Motor neuron (in vitro differentiated cells): ENCODE results near the gene APH1A. TPM values are rescaled to one million over a fixed set of nuclear protein-coding genes. Genes with fewer than 3 reads are reported as not detected.
"Not testable (repeated sequence)": the region's sequence is repeated elsewhere in the genome, so short reads cannot be mapped to it uniquely, and the experiment has no call there.

Experiments used
- ATAC-seq, 8 experiments: fragments of 200-7000 bp; cut with Tn5 transposase; replicated peaks in 6 of 8; 2 replicates each; pipeline ENCODE4 v1.8.0; 2021; ENCODE audit warnings: mild to moderate bottlenecking in 8 of 8, moderate library complexity in 8 of 8
- H3K27ac ChIP-seq, 2 donors: fragments of 250-450 bp; sonication (Bioruptor Pico); 2 replicates each; pipeline ENCODE4 v1.9.0; 2021; ENCODE audit warnings: antibody characterized with exemption in 2 of 2, mild to moderate bottlenecking in 2 of 2, moderate library complexity in 1 of 2
- H3K4me1 ChIP-seq, 2 donors: fragments of 250-450 bp; sonication (Bioruptor Pico); replicated peaks in 1 of 2; 2 replicates each; pipeline ENCODE4 v1.6.1; 2021; ENCODE audit warnings: antibody characterized with exemption in 2 of 2, mild to moderate bottlenecking in 2 of 2, moderate library complexity in 1 of 2
- H3K4me3 ChIP-seq, 5 donors: fragments of 250-450 bp; sonication (Bioruptor Pico); 2 replicates each; pipeline ENCODE4 v1.9.0; 2021; ENCODE audit warnings: antibody characterized with exemption in 5 of 5, mild to moderate bottlenecking in 5 of 5, moderate library complexity in 4 of 5
- WGBS, 10 experiments: fragments of 450-650 bp; shearing (Covaris generic); methylation state at CpG; one replicate each; pipeline ENCODE4 v1.0.0; 2022; 5-methylcytosine and 5-hydroxymethylcytosine counted together
- in situ Hi-C, 9 experiments: fragments of 400-800 bp; cut with MboI; loops; one replicate each; pipeline ENCODE4 v1.15.0; 2021; ENCODE audit warnings: low sequenced_read_pairs in 9 of 9, low pct_unique_long_range_greater_than_20kb in 2 of 9; ENCODE audit not compliant: unreplicated experiment in 9 of 9
- total RNA-seq, 8 experiments: library from RNA; unstranded; fragments of 300-600 nt; gene quantifications; 2 replicates each; pipeline versions ENCODE4 v1.2.3 to v1.2.4, GENCODE V29; 2022

The APH1A gene
- total RNA-seq, 8 experiments from 2014 or later, result 70.5 to 134 (median 109) TPM

- ATAC-seq, result peak in 3 of 8 experiments; percentile 17 to 92 (median 80)
- H3K27ac ChIP-seq, result no peak overlapping the region
- 86 to 100% (median 100%) methylated on average over 1 of the region's 1 CpG; no CpG with 5 or more reads in 2 of the 10 experiments for WGBS, 10 experiments
- H3K4me3 ChIP-seq, result no peak overlapping the region
- no peaks in the 10 kb centered on the region for H3K4me1 ChIP-seq
- in situ Hi-C loops, result loop anchor here in 1 of 9 experiments (25.0 kb wide), 1 partner anchor 263 kb away; no protein-coding TSS in a partner anchor
Observed at GRCh38 chr1:150224983-150225382, 43.8 kb downstream of the APH1A start.

- in situ Hi-C loops, result loop anchor here in 1 of 9 experiments (25.0 kb wide), 1 partner anchor 259 kb away; no protein-coding TSS in a partner anchor
- no peak overlapping the region for H3K4me3 ChIP-seq
- H3K27ac ChIP-seq, result no peak overlapping the region
- WGBS, 10 experiments, result 90 to 100% (median 98%) methylated on average over 1 to 2 of the region's 2 CpGs; no CpG with 5 or more reads in 4 of the 10 experiments
- H3K4me1 ChIP-seq, result no peaks in the 10 kb centered on the region
- ATAC-seq, result peak in 3 of 8 experiments; percentile 17 to 52 (median 50)
Observed at GRCh38 chr1:150221552-150221951, 47.3 kb downstream of the APH1A start.

GRCh38 chr1:150215855-150216254, 53.0 kb downstream of the APH1A start:
- WGBS, 10 experiments, result 92 to 100% (median 100%) methylated on average over 1 to 6 of the region's 6 CpGs
- not testable (repeated sequence) for H3K4me3 ChIP-seq, H3K4me1 ChIP-seq, ATAC-seq, H3K27ac ChIP-seq
- in situ Hi-C loops, result loop anchor here in 1 of 9 experiments (25.0 kb wide), 1 partner anchor 254 kb away; no protein-coding TSS in a partner anchor

Other genes starting within 250 kb of the APH1A start
- 100 to 1,000 TPM in 2 of 8 experiments, 10 to 100 TPM in 6; 37.4 to 109 (median 75.6) TPM for gene VPS45, start 201.2 kb downstream of the APH1A start, total RNA-seq
- gene PLEKHO1, start 119.1 kb downstream of the APH1A start, total RNA-seq, result 100 to 1,000 TPM in 1 of 8 experiments, 10 to 100 TPM in 7; 28.1 to 143 (median 48.9) TPM
- gene ANP32E, start 32.9 kb downstream of the APH1A start, total RNA-seq, result 100 to 1,000 TPM in 1 of 8 experiments, 10 to 100 TPM in 7; 34.6 to 147 (median 54.7) TPM
- gene CA14, start 11.2 kb downstream of the APH1A start, total RNA-seq, result 10 to 100 TPM in 5 of 8 experiments, 1 to 10 TPM in 2, under 1 TPM in 1; 0.56 to 86.1 (median 28.3) TPM
- gene C1orf54, start 3.8 kb upstream of the APH1A start, total RNA-seq, result 100 to 1,000 TPM in 1 of 8 experiments, 10 to 100 TPM in 4, 1 to 10 TPM in 3; 1.9 to 104 (median 50.2) TPM
- 10 to 100 TPM in 1 of 8 experiments, 1 to 10 TPM in 5, under 1 TPM in 2; 0.72 to 11.6 (median 5.8) TPM for gene CIART, start 13.5 kb upstream of the APH1A start, total RNA-seq
- gene MRPS21, start 24.8 kb upstream of the APH1A start, total RNA-seq, result 100 to 1,000 TPM; 104 to 198 (median 121) TPM
- 10 to 100 TPM; 32.5 to 78.4 (median 62.0) TPM for gene PRPF3, start 52.5 kb upstream of the APH1A start, total RNA-seq
- 10 to 100 TPM in 7 of 8 experiments, 1 to 10 TPM in 1; 9.1 to 37.4 (median 23.7) TPM for gene RPRD2, start 95.1 kb upstream of the APH1A start, total RNA-seq
- gene TARS2, start 218.4 kb upstream of the APH1A start, total RNA-seq, result 10 to 100 TPM; 24.1 to 51.0 (median 35.8) TPM
- gene ECM1, start 239.1 kb upstream of the APH1A start, total RNA-seq, result 10 to 100 TPM in 3 of 8 experiments, 1 to 10 TPM in 5; 1.4 to 73.4 (median 3.5) TPM
- gene FALEC, start 246.7 kb upstream of the APH1A start, total RNA-seq, result 1 to 10 TPM in 5 of 8 experiments, under 1 TPM in 3; 0.57 to 4.1 (median 2.1) TPM